Tibial nerve (tissue), 4 donors: ENCODE data around the gene EMX2.

Experiments
- CTCF ChIP-seq, 5 experiments: fragments of 200-600 bp in 3 of 5; fragments of 450-650 bp in 2 of 5; sonication (generic) in 3 of 5; IDR thresholded peaks; one replicate each; pipeline ENCODE4 v1.5.1; 2016 to 2019; ENCODE audit warnings: antibody characterized with exemption in 5 of 5, mild to moderate bottlenecking in 3 of 5, moderate library complexity in 2 of 5
- EP300 ChIP-seq, 2 donors: sonication (generic); formaldehyde crosslinking; IDR thresholded peaks; one replicate each; pipeline ENCODE4 v1.6.1; 2017; ENCODE audit warnings: antibody characterized with exemption in 2 of 2, mild to moderate bottlenecking in 1 of 2

DNA sequence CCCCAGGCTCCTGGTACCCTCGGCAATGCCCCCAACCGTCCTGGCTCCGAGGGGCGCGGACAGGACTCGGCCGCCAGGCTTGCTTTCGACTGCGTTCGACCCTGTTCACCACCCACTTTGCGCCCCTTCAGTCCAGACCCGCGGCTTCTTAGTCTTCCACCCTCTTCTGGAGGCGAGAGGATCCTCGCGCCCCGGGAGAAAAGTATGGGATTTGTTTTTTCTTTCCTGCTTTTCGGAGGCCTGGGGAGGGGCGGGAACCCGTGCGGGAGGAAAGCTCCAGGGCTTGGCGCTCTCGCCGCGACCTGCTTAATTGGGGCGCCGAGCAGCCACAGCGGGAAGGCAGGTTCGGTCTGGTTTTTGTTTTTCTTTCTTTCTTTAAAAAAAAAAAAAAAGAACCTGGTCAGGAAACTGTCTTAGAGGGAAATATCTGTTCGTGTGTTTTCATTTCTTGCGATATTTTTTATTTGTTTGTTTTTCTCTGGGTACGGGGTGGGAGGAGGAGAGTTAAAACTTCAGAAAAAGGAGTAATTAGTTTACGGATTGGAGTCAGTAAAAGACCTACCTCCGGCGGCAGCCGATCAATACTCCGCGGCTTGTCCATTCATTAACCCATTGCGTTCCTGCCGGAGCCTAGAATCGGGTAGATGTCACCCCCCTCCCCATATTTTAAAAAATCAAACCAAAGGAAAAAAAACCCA lies 1.6 kb downstream of the EMX2 start:
- TF ChIP-seq EP300 (IDR thresholded peaks at IDR 0.05) (no peak), CTCF (IDR thresholded peaks at IDR 0.05) (no peak)
